WTC11 (cell line): ENCODE measurements around the gene ANO3. TPM values are rescaled to one million over a fixed set of nuclear protein-coding genes. Genes with fewer than 3 reads are reported as not detected.

Experiments used
- ATAC-seq: fragments of 200-7000 bp; cut with Tn5 transposase; 2 replicates; pipeline ENCODE4 v1.10.0; 2021; ENCODE audit warnings: mild to moderate bottlenecking, moderate library complexity
- CTCF ChIA-PET: fragments of 300-600 bp; sonication (Branson Sonifier 250); formaldehyde crosslinking; loops from one replicate; lab custom pipeline; 2021; ENCODE audit warnings: antibody characterized with exemption; lab: Charles Lee
- POLR2A ChIA-PET: fragments of 350-600 bp; sonication (Branson Sonifier 250); formaldehyde crosslinking; loops from one replicate; lab custom pipeline; 2021; ENCODE audit warnings: antibody characterized with exemption; lab: Charles Lee
- DNase-seq: peaks from one replicate; pipeline ENCODE4 v3.0.0; 2021; ENCODE audit warnings: low spot score
- H3K27ac Mint-ChIP-seq: 2 replicates; pipeline ENCODE4 v1.8.0; 2021; ENCODE audit warnings: mixed read lengths
- H3K27me3 Mint-ChIP-seq: 2 replicates; pipeline ENCODE4 v1.8.0; 2021; ENCODE audit warnings: low read depth, mild to moderate bottlenecking, moderate library complexity, mixed read lengths
- H3K36me3 Mint-ChIP-seq: 2 replicates; pipeline ENCODE4 v1.8.0; 2021; ENCODE audit warnings: mixed read lengths
- H3K4me1 Mint-ChIP-seq: 2 replicates; pipeline ENCODE4 v1.8.0; 2022; ENCODE audit warnings: mixed read lengths
- H3K4me3 Mint-ChIP-seq: 2 replicates; pipeline ENCODE4 v1.8.0; 2021; ENCODE audit warnings: mild to moderate bottlenecking, moderate library complexity, mixed read lengths
- H3K9me3 Mint-ChIP-seq: 2 replicates; pipeline ENCODE4 v1.8.0; 2021; ENCODE audit warnings: mixed read lengths
- ARID4B ChIP-seq: sonication (generic); formaldehyde crosslinking; IDR thresholded peaks from 2 replicates; pipeline ENCODE4 v1.8.0; 2023; ENCODE audit warnings: missing genetic modification reagents, mild to moderate bottlenecking, borderline replicate concordance
- FOXP4 ChIP-seq: sonication (generic); formaldehyde crosslinking; IDR thresholded peaks from 2 replicates; pipeline ENCODE4 v1.8.0; 2022; ENCODE audit warnings: mild to moderate bottlenecking, missing genetic modification reagents
- NFATC4 ChIP-seq: fragments of 250-450 bp; sonication (Bioruptor Pico); IDR thresholded peaks from 2 replicates; pipeline ENCODE4 v1.9.0; 2021; ENCODE audit warnings: mild to moderate bottlenecking
- NR1H2 ChIP-seq: sonication (generic); formaldehyde crosslinking; IDR thresholded peaks from 2 replicates; pipeline ENCODE4 v1.9.0; 2021; ENCODE audit warnings: mild to moderate bottlenecking, moderate library complexity, missing genetic modification reagents
- ZBTB21 ChIP-seq: sonication (generic); formaldehyde crosslinking; IDR thresholded peaks from 2 replicates; pipeline ENCODE4 v1.8.1; 2023; ENCODE audit warnings: mild to moderate bottlenecking, missing genetic modification reagents, borderline replicate concordance
- ZMAT4 ChIP-seq: fragments of 250-450 bp; sonication (Bioruptor Pico); IDR thresholded peaks from 2 replicates; pipeline ENCODE4 v1.9.0; 2021; ENCODE audit warnings: mild to moderate bottlenecking
- ZNF317 ChIP-seq: sonication (generic); formaldehyde crosslinking; IDR thresholded peaks from 2 replicates; pipeline ENCODE4 v1.8.1; 2023; ENCODE audit warnings: low read depth, mild to moderate bottlenecking, moderate library complexity, missing genetic modification reagents, borderline replicate concordance
- ZNF416 ChIP-seq: fragments of 250-450 bp; sonication (Bioruptor Pico); IDR thresholded peaks from 2 replicates; pipeline ENCODE4 v1.9.0; 2021; ENCODE audit warnings: mild to moderate bottlenecking, inconsistent platforms
- ZNF423 ChIP-seq: fragments of 250-450 bp; sonication (Bioruptor Pico); IDR thresholded peaks from 2 replicates; pipeline ENCODE4 v2.1.2; 2022; ENCODE audit warnings: mild to moderate bottlenecking, moderate library complexity
- ZNF671 ChIP-seq: fragments of 250-450 bp; sonication (Bioruptor Pico); IDR thresholded peaks from 2 replicates; pipeline ENCODE4 v1.8.0; 2021; ENCODE audit warnings: mild to moderate bottlenecking
- ZSCAN18 ChIP-seq: fragments of 250-450 bp; sonication (Bioruptor Pico); IDR thresholded peaks from 2 replicates; pipeline ENCODE4 v2.1.2; 2022; ENCODE audit warnings: mild to moderate bottlenecking, moderate library complexity
- total RNA-seq: library from RNA; stranded (reverse); gene quantifications from 3 replicates; pipeline ENCODE4 v1.2.3, GENCODE V29; 2021
- TF ChIP-seq, protein P1 (sequence below): sonication (generic); formaldehyde crosslinking; IDR thresholded peaks from 2 replicates; pipeline ENCODE4 v1.8.1; 2023; ENCODE audit warnings: mild to moderate bottlenecking, missing genetic modification reagents
- TF ChIP-seq, protein P2 (sequence below): sonication (generic); formaldehyde crosslinking; IDR thresholded peaks from 2 replicates; pipeline ENCODE4 v1.8.1; 2022; ENCODE audit warnings: missing genetic modification reagents, borderline replicate concordance

ANO3 gene
- total RNA-seq, 1 experiment from 2014 or later = 0.11 TPM

DNA sequence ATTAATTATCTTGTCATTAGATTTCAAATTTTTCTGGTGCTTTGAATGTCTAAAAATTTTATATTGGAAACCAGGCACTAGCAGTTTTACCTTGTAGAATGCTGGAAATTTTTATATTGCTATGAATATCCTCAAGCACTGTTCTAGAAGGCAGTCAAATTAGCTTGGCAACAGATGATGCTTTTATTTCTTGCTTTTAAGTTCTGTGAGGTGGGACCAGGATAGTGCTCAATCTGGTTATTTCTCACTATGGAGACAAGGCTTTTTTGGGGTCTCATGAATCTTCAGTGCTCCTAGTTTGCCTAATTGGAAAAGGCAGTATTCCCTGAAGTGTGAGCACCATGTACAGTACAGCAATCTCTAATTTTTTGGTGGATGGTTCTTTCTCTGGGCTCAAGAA, 27.1 kb downstream of the ANO3 start (continued):
- no peak for TF ChIP-seq ARID4B (CRISPR knock-in tag)
- no peak for TF ChIP-seq ZNF416 (CRISPR knock-in tag)
- TF ChIP-seq, protein P1, sequence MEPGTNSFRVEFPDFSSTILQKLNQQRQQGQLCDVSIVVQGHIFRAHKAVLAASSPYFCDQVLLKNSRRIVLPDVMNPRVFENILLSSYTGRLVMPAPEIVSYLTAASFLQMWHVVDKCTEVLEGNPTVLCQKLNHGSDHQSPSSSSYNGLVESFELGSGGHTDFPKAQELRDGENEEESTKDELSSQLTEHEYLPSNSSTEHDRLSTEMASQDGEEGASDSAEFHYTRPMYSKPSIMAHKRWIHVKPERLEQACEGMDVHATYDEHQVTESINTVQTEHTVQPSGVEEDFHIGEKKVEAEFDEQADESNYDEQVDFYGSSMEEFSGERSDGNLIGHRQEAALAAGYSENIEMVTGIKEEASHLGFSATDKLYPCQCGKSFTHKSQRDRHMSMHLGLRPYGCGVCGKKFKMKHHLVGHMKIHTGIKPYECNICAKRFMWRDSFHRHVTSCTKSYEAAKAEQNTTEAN (CRISPR knock-in tag) = no peak
- TF ChIP-seq ZNF671 (CRISPR knock-in tag) = no peak
- TF ChIP-seq ZMAT4 (CRISPR knock-in tag) = no peak
- TF ChIP-seq FOXP4 (CRISPR knock-in tag) = no peak
- no peak for TF ChIP-seq ZNF423
- TF ChIP-seq NFATC4 (CRISPR knock-in tag) = no peak

DNA sequence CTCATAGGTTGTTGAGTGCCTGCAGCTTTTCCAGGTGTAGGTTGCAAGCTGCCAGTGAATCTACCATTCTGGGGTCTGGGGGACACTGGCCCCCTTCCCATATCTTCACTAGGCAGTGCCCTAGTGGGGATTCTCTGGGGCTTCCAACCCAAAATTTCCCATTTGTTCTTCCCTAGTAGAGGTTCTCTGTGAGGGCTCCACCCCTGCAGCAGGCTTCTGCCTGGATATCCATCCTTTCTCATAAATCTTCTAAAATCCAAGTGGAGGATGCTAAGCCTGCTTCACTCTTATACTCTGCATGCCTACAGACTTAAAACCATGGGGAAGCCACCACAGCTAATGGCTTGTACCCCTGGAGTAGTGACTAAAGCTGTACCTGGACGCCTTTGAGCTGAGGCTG, 33.4 kb downstream of the ANO3 start:
- Mint-ChIP-seq H3K9me3 (peaks cover 57% of the 10 kb centered on the region), H3K4me1 (no peaks in the 10 kb centered on the region), H3K4me3 (no peak overlapping the region), H3K27me3 (peaks cover 3% of the 10 kb centered on the region; the same call in 1 of the 2 replicates), H3K27ac (no peak overlapping the region), H3K36me3 (peaks cover 33% of the 10 kb centered on the region)
- CTCF ChIA-PET = no interaction called here
- TF ChIP-seq ZBTB21 (CRISPR knock-in tag) (no peak), ZSCAN18 (no peak)
- POLR2A ChIA-PET = no interaction called here
- no peak for ATAC-seq
- DNase-seq = no peak

- POLR2A ChIA-PET = no interaction called here
- Mint-ChIP-seq H3K36me3 (peaks cover 25% of the 10 kb centered on the region), H3K4me3 (no peak overlapping the region), H3K9me3 (peaks cover 61% of the 10 kb centered on the region), H3K27ac (no peak overlapping the region), H3K4me1 (no peaks in the 10 kb centered on the region), H3K27me3 (no peaks in the 10 kb centered on the region)
- TF ChIP-seq, protein P2, sequence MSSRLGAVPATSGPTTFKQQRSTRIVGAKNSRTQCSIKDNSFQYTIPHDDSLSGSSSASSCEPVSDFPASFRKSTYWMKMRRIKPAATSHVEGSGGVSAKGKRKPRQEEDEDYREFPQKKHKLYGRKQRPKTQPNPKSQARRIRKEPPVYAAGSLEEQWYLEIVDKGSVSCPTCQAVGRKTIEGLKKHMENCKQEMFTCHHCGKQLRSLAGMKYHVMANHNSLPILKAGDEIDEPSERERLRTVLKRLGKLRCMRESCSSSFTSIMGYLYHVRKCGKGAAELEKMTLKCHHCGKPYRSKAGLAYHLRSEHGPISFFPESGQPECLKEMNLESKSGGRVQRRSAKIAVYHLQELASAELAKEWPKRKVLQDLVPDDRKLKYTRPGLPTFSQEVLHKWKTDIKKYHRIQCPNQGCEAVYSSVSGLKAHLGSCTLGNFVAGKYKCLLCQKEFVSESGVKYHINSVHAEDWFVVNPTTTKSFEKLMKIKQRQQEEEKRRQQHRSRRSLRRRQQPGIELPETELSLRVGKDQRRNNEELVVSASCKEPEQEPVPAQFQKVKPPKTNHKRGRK (CRISPR knock-in tag) = no peak
- TF ChIP-seq NR1H2 (CRISPR knock-in tag) (no peak), ZNF317 (peak; percentile 98)
- DNase-seq (no peak), ATAC-seq (no peak)
- CTCF ChIA-PET = no interaction called here
Measured at GRCh38 chr11:26377619-26378018, 45.7 kb downstream of the ANO3 start.
